ENCODE data around the gene COL5A1.

GRCh38 chr9:134707731-134708671 lies 66.4 kb downstream of the COL5A1 start:
- TF ChIP-seq POLR2AphosphoS5 (IDR thresholded peaks at IDR 0.05; ENCODE audit: borderline replicate concordance, low read depth, low read length) (no peak), EZH2 (IDR thresholded peaks at IDR 0.05) (no peak), FOXP2 (optimal IDR thresholded peaks at IDR 0.05; ENCODE audit: control extremely low read depth, extremely low read length, insufficient read depth) (no peak)

Data from SK-N-MC (cell line).